ENCODE measurements around the gene EPHA4.

DNA sequence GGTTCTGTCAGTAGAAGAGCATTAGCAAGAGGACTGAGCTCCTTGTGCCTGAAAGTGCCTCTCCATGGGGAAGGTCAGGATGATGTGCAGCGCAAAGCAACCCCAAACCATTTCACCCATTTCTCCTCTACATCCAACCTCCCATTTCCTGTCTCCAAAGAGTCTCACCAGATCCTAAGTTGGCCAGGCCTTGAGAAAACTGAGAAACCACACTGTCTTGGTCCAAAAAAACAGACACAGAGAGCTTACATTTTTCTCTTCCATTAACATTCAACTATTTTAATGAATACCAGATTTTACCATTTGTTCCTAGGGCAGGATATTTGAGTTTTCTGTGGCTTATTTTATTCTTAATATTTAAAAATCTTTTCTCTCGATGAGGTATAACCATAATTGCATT, 195.0 kb downstream of the EPHA4 start:
- TF ChIP-seq, protein P1, sequence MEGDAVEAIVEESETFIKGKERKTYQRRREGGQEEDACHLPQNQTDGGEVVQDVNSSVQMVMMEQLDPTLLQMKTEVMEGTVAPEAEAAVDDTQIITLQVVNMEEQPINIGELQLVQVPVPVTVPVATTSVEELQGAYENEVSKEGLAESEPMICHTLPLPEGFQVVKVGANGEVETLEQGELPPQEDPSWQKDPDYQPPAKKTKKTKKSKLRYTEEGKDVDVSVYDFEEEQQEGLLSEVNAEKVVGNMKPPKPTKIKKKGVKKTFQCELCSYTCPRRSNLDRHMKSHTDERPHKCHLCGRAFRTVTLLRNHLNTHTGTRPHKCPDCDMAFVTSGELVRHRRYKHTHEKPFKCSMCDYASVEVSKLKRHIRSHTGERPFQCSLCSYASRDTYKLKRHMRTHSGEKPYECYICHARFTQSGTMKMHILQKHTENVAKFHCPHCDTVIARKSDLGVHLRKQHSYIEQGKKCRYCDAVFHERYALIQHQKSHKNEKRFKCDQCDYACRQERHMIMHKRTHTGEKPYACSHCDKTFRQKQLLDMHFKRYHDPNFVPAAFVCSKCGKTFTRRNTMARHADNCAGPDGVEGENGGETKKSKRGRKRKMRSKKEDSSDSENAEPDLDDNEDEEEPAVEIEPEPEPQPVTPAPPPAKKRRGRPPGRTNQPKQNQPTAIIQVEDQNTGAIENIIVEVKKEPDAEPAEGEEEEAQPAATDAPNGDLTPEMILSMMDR (IDR thresholded peaks at IDR 0.05; ENCODE audit: borderline replicate concordance, extremely low read depth, low read length, poor library complexity, severe bottlenecking): no peak
- TF ChIP-seq EZH2 (IDR thresholded peaks at IDR 0.05; ENCODE audit: borderline replicate concordance, low read depth, low read length, severe bottlenecking): no peak
